ENCODE measurements around the gene MTUS2.

The MTUS2 gene

DNA sequence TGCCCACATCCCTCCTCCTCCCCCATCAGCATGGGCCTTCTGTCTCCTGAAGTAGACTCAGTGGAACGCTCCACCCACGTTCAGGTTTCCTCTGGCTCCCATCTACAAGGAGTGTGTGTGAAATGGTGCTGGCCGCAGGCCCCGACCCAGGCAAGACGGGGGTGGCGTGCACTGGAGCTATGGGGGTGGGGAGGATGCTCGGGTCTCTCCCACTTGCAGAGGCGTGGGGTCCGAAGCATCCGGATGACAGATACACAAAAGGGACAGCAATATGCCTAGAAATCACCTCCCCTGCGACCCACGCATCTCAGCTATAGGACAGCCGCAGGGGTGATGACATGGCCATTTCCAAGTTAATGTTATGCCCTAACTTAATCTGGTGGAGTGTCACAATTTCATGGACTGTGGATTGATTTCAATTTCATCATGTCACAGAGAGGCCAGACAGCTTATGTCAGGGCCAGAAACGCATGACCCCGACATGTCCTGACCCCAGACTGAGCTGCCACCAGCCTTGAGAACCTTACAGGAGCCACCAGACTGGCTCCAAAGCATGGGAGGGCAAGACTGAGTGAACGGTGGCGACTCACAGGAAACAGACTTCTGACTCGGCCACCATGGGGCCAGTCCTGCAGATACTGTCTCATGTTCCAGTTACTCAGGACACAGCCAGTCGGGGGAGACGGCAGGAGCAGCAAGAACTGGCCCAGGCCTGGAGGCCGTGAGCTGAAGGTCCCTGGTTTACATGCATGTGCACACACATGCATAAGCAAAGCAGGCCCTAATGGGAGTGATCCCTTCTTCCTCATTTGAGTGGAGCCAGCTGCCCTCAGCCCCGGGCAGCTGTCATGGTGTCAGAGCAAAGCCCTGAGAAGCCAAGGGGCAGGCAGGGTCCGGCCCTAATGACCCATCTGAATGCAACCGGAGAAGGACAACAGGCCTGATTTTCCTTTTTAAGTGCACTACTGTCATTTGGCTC lies 693.2 kb downstream of the MTUS2 start:
- no peak for DNase-seq

DNA sequence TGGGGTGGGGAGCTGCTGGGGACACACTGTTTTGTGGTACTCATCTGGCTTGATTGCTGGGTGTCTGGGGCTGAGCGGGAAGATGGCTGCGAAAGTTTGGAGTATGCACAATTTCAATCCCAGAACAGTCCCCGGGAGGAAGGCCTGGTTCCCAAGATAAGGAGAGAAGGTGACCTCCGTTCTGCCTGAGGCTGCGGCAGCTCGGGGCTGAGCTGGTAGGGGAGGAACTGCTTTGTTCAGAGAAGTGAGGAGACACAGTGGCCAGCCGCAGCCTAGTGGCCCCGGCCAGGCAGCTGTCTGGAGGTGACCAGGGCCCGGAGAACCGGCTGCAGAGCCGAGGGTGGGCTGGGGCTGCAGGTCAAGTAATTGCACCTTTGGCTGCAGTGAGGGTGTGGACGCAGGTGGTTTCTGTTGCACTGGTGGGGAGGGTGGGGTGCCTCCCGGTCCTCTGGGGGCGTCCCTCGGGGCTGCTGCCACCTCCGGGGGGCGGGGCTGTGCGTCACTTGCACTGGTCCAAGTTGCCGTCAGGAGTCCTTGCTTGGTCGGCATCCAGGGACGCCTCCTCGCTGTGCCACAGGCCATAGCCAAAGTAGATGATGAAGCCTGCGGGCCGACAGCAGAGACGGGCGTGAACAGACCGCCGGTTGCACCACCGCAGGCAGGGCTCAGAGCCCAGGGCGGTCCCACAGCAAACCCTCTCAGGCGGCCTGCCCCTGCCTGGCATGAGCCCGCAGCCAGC lies 694.0 kb downstream of the MTUS2 start:
- no peak for DNase-seq

DNA sequence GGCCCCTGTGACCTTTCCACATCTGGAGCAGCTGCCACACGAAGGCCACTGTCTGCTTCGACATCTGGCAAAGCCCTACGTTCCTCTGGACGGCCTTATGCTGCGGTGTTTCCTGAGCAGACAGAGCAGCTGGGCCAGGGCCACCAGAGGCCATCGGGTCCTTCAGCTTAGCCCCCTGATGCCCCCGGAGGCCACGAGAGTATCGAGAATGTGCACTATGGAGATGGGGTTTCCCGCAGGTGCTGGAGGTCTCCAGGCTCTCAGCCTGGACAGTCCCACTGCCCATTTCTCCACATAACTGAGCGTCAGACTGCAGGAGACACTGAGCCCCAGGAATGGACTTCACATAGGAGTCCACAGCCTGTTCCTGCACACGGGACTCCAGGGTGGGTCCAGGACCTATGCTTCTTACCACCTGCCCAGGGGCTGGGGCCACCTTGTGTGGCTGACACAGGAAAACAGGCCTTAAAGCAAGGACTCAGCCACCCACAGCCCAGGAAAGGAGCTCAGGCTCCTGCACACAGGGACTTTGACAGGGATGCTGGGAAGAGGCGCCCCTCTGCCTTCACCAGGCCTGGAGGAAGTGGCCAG lies 694.7 kb downstream of the MTUS2 start:
- no peak for DNase-seq

DNA sequence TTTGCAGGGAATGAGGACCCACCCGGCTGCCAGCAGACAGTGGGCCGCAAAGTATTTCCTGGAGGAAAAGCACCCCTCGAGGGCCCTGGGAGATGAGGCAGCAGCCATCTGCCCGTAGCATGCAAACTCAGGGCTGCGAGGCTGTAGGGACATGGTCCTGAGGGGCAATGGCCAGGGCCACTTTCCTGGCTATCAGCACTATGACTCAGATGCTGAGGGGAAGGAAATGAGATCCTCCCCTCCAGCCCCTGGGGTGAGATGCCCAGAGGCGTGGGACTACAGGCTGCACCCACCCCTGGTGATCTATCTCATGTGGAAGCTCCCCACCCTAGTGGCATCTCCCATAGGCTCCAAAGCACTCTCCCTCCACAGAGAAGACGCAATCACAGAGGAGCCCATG lies 695.2 kb downstream of the MTUS2 start:
- DNase-seq: no peak

DNA sequence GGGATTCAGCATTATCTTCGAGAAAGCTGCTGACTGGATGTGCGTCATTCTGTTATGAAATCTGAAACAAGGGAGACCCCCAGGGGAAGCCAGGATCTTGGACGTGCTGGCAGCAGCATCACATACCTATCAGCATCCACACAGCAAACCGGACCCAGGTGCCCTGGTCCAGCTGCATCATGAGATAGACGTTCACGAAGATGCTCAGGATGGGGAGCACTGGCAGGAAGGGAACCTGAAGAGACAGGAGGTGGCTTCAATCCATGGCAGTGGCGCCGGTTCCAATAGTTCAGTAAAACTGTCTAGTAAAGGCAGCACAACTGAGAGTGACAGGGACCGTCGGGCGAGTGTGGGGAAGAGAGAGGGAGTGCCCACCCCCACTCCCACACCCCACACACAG lies 695.9 kb downstream of the MTUS2 start:
- DNase-seq: no peak

DNA sequence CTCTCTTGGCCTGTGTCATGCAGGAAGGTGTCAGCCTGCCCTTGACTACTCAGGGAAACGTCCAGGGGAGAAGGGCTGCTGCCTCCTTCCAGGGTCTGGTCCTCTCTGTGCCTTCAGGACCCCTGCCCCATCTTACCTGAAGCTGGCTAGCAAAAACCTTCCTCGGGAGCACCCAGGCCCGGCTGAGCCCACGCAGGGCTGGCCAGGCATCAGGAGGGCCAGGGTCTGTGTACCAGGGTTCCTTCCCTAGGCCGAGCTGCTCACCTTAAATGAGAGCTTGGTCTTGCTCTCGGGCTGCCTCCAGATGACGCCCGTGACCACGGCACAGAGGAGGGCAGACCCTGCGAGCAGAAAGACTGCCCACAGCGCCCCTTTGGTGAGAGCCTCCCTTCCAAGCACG lies 696.7 kb downstream of the MTUS2 start:
- DNase-seq: no peak

DNA sequence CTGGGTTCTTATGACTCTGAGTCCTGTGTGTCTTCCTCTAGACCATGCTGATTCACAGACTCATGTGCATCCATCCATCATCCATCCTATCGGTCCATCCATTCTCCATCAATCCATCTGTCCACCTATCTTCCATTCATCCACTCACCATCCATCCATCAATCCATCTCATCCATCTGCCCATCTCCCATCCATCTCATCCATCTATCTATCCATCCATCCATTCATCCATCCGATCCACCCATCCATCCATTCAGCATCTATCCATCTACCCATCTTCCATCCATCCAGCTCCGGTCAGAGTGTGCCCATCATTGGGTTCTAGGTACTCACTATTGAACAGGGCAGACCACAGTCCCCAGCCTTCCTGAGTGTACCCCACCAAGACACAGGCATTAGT lies 699.8 kb downstream of the MTUS2 start:
- DNase-seq: no peak

DNA sequence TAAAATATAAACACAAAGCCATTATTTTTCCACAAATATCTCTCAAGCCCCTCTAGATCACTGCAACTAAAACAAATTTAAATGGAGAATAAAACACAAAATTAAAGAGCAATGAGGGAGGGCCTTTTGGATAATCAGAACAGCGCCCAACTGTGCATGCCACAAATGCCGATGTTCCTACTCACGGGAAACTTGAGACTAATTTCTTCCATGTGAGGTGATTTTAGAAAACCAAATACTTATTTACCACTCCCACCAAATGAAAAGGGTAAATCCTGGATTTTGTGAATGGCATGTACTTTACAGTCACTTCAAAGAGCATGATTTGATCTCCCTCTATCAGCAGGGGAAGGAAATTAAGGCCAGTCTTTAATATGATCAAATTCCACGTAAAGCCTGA lies 700.5 kb downstream of the MTUS2 start:
- DNase-seq: no peak

DNA sequence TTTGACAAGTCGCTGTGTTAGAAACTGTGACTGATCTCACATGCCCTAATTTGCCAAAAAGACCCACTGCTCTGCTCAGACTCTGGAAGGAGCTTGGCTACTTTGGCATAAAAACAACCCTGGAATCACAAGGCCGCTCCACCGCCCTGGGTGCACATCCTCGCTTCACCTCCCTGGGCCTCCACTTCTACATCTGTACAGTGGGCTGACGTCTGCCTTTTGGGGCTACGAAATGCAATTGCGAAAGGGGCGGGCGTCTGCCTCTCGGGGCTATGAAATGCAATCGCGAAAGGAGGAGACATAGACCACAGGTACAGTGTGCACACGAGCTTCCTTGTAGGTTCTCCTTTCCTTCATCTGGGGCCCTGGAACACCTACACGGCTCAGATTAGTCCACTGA lies 701.2 kb downstream of the MTUS2 start:
- DNase-seq: no peak

DNA sequence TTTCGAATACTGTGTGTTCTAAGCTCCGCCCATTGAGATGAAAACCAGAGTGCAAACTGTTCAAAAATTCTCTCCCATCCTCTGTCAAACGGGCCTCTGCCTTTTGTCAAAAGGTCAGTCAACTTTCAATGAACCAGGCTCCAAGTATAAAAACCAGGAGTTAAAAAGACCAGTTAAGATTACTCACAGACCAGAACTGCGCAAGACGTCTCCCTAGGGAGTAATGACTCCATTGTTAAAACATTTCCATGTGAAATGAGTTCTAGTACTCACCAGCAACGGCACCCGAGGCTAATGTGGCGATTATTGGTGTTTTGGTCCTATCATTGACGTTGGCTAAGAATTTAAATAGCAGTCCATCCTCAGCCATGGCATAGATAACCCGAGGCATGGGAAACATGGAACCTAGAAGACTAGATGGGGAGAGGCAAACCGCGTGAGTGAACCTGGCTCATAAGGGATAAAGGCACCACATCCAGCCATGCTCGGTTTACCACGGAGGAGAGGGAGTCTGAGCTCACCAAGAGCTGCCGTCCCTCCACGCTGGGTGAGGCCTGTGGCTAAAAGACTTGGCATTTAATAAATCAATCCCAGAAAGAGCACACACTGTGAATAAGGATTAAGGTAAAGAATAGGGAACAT lies 702.0 kb downstream of the MTUS2 start:
- no peak for DNase-seq

DNA sequence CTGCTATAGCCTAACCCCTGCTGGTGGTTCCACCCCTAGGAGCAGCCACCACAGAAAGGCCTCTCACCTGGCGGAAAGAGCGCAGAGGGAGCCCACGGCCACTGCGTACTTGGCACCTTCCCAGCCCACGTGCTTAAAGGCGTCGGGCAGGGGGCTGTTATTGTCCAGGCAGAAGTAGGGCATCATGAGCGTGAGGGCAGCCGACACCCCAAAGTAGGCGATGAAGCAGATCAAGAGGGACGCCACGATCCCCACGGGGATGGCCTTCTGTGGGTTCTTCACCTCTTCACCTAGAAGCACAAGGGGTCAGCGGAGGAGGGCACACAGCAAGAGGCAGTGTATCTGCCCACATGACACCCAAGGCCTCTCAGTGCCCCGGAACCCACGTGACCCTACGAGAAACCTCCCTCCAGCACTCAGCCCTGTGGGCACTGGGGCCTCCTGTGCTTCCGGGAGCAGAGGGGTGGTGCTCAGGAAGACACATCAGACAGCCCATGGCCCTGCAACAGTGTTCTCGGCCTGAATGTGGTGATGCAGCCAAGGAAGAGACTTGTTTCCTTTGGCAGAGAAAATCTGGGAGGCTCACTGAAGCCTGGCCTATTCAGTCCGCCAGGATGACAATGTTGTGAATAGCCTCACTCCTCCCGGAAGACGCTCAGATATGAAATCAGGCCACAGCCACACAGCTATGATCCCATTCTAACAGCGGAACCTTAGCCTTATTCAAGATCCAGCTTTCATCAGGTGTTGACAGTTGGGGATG lies 703.2 kb downstream of the MTUS2 start:
- no peak for DNase-seq

DNA sequence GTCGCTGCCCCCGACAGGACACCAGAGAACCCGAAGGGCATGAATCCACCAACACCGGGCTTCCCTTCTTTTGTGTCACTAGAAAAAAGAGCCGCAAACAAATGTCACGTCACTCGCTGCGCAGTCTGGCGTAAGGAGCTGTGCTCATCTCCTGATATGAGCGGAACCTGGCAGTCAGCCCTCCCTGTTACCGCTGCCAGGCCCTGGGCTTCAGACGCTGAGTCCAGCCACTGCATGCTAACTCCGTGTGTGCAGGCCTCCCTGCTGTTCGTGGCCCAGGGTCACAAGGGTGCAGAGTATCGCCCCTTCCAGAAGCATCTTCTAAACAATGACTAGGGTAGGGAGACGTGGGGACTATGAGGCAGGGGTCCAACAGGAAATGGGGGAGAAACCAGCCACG lies 704.0 kb downstream of the MTUS2 start:
- no peak for DNase-seq

DNA sequence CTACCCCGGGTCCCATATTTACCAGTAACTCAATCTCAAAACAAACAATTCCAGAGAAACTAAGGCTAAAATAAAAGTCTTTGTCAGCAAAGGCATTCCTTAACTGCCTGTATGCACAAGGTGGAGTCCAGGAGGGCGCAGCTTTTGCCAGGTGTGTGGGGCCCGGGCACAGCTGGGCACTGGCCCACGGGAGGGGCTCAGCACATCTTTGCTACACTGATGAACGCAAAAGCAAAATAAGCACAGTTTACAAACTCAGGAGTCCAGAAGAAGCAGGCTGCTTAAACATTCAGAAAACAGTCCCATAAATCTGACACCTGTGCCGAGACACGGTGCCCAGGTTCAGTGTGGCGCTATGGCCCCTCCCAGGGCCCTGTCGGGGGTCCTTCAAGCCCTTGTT lies 704.5 kb downstream of the MTUS2 start:
- DNase-seq: no peak

DNA sequence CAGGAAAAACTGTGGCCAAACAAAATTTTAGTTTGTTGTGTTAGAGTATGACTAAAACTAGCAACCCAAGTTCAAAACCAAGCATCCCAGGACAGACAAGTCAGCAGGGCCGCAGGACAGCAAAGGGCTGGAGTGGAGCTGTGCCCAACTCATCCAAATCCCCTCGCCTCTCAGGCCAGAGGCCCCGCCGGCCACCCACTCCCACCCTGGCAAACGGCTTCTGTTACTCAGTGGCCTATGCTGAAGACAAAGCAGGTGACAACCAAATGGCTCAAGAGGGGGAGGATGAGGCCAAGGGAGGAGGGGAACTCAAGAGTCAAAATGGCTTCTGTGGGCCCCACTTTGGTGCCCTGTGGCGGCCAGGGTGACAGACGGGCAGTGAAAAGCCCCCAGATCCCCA lies 705.6 kb downstream of the MTUS2 start:
- no peak for DNase-seq

DNA sequence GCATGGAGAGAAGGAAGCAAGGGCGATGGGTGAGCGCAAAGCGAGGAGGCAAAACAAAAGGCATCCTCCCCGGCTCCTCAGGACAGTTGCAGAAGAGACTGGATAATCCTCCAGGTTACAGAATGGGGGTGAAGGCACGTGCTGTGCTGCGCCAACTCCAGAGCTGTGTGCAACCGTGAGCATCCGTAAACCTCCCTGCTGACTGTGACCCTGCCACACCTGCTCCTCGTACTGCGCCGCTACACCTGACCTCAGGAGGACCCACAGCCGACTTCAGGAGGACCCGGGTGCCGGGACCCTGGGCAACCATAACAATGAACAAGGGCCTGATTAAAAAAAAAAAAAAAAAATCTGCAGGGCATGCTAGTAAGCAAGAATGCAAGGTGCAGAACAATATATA lies 706.6 kb downstream of the MTUS2 start:
- DNase-seq: no peak

DNA sequence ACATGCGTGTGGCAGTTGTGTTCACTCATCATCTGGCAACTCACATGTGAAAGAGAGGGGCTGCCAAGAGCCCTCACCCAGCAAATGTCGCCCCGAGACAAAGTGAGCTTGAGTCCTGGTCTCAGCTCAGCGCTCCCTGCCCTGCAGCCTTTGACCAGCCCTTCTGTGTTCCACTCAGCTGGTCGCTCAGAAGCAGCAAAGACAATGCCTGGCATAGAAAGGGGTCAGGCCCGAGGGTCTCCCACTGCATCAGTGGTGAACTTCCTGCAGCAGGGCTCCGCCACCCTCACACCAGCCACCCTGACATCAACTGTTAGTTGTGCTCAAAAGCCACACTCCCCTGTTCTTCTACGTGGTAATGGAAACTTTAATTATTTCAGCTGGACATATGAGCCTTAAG lies 707.4 kb downstream of the MTUS2 start:
- no peak for DNase-seq

DNA sequence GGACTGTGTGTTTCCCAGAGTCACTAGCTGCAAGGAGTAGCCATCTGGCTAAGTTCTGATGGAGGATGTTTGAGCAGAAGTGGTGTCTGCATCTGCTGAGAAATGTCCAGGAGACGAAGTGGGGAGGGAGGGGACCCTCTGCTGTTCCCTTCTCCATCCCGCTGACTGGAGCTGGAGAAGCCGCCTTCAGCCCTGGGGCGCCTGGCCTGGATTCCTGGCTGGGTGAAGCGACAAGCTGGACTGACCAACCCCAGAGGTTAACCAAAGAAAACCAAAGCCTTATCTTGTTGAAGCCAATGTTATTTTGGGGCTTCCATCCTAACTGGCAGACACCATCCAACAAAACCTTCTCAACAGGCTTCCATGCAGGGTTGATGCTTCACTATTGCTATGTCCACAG lies 707.8 kb downstream of the MTUS2 start:
- DNase-seq: no peak

DNA sequence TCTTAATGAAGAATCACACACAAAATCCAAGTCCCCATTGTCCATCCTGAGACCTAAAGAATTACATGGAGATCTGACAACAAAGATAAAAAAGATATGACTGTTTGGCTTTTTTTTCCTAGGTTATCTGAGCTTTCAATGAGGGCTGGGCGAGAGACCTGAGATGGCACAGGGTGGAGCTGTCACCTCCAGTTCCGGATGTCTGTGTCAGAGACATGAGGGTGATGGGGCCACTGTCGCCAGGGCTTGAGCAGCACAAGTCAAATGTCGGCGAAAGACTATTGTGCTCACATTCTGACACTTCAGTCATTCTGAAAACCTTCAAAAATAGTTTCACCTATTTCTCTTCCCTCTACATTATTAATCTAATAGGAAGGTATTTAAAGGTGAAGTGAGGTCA lies 709.6 kb downstream of the MTUS2 start:
- DNase-seq: peak in 1 of 5 experiments; percentile 7

DNA sequence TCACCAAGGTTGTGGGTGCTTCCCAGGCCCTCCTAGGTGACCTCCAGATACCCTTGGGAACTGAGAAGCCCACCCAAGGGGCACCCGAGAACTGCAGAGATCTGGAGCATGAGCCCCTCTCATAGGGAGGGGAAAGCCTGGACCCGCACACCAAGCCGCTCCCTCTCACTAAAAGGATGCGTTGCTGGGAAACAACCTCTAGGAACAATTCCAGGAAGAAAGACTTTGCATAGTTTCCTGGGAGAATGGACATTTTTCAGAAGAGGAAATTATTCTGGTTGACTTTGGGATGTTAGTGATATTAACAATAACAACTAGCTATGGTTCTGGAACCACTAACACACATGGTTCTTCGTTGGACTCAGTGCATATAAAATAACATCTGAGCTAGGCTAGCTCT lies 710.8 kb downstream of the MTUS2 start:
- no peak for DNase-seq

DNA sequence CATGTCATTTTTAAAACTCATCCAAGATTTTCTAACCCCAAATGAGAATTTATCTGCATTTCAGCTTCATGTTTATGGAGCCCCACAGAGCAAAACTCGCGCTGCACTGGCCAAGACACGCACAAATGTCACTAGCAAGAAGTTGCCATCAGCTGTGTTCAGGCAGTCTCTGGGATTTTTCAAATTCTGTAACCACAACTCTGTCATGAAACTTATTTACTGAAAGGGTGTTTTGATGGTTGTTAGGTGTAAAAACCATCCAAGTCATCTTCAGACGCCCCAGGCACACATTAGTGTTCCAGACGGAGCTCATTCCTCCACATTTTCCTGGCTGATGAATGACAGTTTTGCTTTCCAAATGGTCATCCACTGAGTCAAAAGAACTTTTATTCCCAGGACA lies 712.0 kb downstream of the MTUS2 start:
- DNase-seq: no peak

DNA sequence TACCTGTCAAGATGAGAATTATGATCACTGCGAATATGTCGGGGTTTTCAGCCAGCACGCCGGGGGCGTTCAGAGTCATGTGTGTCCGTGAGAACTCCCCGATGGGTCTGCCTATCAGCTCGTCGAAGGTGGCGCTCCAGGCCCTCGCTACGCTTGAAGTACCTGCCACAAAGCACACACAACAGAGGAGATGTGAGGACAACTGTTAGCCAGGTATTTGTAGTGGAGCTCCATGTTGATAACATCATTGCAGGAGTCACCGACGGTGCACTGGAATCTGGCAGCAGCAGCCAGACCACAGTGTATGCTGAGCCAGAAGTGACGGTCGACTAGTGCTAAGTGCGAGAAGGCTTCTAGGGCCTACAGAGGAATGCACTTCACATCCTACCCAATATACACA lies 712.7 kb downstream of the MTUS2 start:
- DNase-seq: no peak

DNA sequence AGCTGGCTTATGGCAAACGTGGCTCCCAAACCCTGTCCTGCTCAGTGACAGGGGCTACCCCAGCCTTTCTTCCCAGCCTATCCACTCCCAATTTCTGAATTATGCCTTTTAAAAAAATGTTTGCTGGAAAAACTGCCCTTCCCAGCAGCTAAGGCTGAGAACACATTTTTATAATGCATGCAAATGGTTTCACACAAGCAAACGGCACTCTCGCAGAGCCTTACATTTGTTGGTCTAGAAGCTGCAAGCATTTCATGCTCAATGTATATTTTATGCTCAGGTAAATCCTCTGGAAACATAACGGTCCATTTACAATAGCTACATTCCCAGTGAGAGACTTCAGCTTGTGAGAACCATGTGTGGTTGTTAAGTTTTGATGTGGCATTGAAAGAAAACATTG lies 713.9 kb downstream of the MTUS2 start:
- DNase-seq: no peak
